ENCODE data around the gene IFT20. TPM values are rescaled to one million over a fixed set of nuclear protein-coding genes. Genes with fewer than 3 reads are reported as not detected.

The IFT20 gene
- total and polyA plus RNA-seq, 2 donors from 2014 or later: 37.5 to 52.6 TPM

GRCh38 chr17:28325211-28325610 is 10.1 kb downstream of the IFT20 start:
- no peak overlapping the region for H3K27ac ChIP-seq (ENCODE audit: low read depth in 2 of 2, low read length in 2 of 2)
- peak in 1 of 5 donors; percentile 31 for DNase-seq
- no peak overlapping the region for H3K4me3 ChIP-seq (ENCODE audit: low read length in 3 of 3)
- H3K9me3 ChIP-seq (ENCODE audit: control insufficient read depth in 2 of 3, insufficient read depth in 1 of 3, low read length in 3 of 3): no peaks in the 10 kb centered on the region
- TF ChIP-seq CTCF (IDR thresholded peaks at IDR 0.05; ENCODE audit: borderline replicate concordance, extremely low read depth, insufficient read depth): no peak
- H3K36me3 ChIP-seq (ENCODE audit: control insufficient read depth in 2 of 3, insufficient read depth in 3 of 3, low read length in 3 of 3): peaks cover 4 to 24% (median 11%) of the 10 kb centered on the region in 3 donors
- intact Hi-C loops (cut with DNase I): no loop called here
- no peak for FAIRE-seq
- H3K27me3 ChIP-seq (ENCODE audit: control insufficient read depth, insufficient read depth, low read length): no peaks in the 10 kb centered on the region
- H3K9ac ChIP-seq (ENCODE audit: low read length in 3 of 3): no peak overlapping the region
- H3K4me1 ChIP-seq (ENCODE audit: control insufficient read depth in 2 of 3, insufficient read depth in 2 of 3, low read depth in 1 of 3, low read length in 3 of 3): no peaks in the 10 kb centered on the region

- Histone ChIP-seq H3K4me1 (ENCODE audit: control insufficient read depth in 2 of 3, insufficient read depth in 2 of 3, low read depth in 1 of 3, low read length in 3 of 3) (peaks cover 0 to 3% (median under 1%) of the 10 kb centered on the region in 3 donors), H3K36me3 (ENCODE audit: control insufficient read depth in 2 of 3, insufficient read depth in 3 of 3, low read length in 3 of 3) (peaks cover 4 to 24% (median 11%) of the 10 kb centered on the region in 3 donors), H3K27ac (ENCODE audit: low read depth in 2 of 2, low read length in 2 of 2) (no peak overlapping the region), H3K9ac (ENCODE audit: low read length in 3 of 3) (no peak overlapping the region), H3K4me3 (ENCODE audit: low read length in 3 of 3) (no peak overlapping the region), H3K27me3 (ENCODE audit: control insufficient read depth, insufficient read depth, low read length) (no peaks in the 10 kb centered on the region), H3K9me3 (ENCODE audit: control insufficient read depth in 2 of 3, insufficient read depth in 1 of 3, low read length in 3 of 3) (no peaks in the 10 kb centered on the region)
- no peak for TF ChIP-seq CTCF (IDR thresholded peaks at IDR 0.05; ENCODE audit: borderline replicate concordance, extremely low read depth, insufficient read depth)
- DNase-seq: no peak
- FAIRE-seq: no peak
- intact Hi-C loops (cut with DNase I): no loop called here
Observed at GRCh38 chr17:28324781-28325180, 10.5 kb downstream of the IFT20 start.

- Histone ChIP-seq H3K9me3 (ENCODE audit: control insufficient read depth in 2 of 3, insufficient read depth in 1 of 3, low read length in 3 of 3) (no peaks in the 10 kb centered on the region), H3K36me3 (ENCODE audit: control insufficient read depth in 2 of 3, insufficient read depth in 3 of 3, low read length in 3 of 3) (peaks cover 3 to 22% (median 11%) of the 10 kb centered on the region in 3 donors), H3K4me3 (ENCODE audit: low read length in 3 of 3) (no peak overlapping the region), H3K4me1 (ENCODE audit: control insufficient read depth in 2 of 3, insufficient read depth in 2 of 3, low read depth in 1 of 3, low read length in 3 of 3) (peaks cover 0 to 5% (median 3%) of the 10 kb centered on the region in 3 donors), H3K9ac (ENCODE audit: low read length in 3 of 3) (no peak overlapping the region), H3K27ac (ENCODE audit: low read depth in 2 of 2, low read length in 2 of 2) (no peak overlapping the region), H3K27me3 (ENCODE audit: control insufficient read depth, insufficient read depth, low read length) (no peaks in the 10 kb centered on the region)
- TF ChIP-seq CTCF (IDR thresholded peaks at IDR 0.05; ENCODE audit: borderline replicate concordance, extremely low read depth, insufficient read depth): no peak
- intact Hi-C loops (cut with DNase I): no loop called here
- DNase-seq (no peak), FAIRE-seq (no peak)
Observed at GRCh38 chr17:28324267-28324745, 11.0 kb downstream of the IFT20 start.

All from kidney (tissue), 14 donors.